ENCODE results near the gene ELANE.

Gene ELANE

DNA sequence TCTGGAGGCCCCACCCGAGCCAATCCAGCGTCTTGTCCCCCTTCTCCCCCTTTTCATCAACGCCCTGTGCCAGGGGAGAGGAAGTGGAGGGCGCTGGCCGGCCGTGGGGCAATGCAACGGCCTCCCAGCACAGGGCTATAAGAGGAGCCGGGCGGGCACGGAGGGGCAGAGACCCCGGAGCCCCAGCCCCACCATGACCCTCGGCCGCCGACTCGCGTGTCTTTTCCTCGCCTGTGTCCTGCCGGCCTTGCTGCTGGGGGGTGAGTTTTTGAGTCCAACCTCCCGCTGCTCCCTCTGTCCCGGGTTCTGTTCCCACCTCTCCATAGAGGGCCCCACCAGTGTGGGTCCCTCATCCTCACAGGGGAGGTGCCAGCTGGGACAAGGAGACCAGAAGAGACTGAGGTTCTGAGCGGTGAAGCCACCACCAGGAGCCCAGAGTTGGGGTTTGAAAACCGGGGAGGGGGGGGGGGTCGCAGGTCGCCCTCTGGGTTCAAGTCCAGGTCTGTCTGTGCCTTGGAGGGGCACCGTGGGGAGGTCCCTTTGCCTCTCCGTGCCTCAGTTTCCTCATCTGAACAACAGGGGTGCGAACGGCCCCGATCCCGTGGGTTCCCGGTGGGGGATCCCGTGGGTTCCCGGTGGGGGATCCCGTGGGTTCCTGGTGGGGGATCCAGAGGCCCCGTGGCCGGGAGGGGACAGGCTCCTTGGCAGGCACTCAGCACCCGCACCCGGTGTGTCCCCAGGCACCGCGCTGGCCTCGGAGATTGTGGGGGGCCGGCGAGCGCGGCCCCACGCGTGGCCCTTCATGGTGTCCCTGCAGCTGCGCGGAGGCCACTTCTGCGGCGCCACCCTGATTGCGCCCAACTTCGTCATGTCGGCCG, at the start of gene ELANE:
TSS of gene ELANE (plus strand) at position 168 of the 878 bp plus-strand sequence. CDS start at position 194, 26 bp downstream.
- DNase-seq (ENCODE audit: low spot score), result no peak

DNA sequence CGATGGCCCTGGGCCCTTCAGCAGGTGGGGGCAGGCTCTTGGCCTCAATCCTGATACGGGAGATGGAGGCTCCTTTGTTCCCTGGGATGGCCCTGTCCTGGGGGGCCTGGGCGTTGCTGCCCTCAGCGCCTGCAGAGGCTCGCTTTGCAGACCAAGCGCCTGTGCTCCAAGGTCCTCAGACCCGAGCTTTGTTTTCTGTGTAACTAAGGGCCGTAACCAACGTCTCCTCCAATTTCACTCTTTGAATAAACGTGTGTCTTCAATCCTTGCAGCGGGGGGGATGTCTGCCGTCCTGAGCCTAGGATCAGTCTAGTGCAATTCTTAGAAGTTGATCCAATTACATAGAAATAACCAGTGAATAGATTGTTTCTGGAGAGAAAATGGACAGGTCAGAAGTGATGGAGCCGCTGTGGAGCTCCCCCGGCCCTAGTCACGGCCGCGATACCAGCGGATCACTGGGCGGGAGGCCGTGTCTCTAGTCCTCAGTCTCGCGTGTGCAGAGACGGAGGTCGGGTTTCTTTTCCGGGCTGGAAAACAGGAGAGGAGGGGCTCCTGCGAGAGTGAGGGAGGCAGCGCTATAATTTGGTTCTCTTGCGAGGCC, 49.5 kb upstream of the ELANE start:
- no peak for DNase-seq (ENCODE audit: low spot score)

- no peak for DNase-seq (ENCODE audit: low spot score)
These were observed 49.0 kb upstream of the ELANE start for GRCh38 chr19:803099-803561.

- DNase-seq (ENCODE audit: low spot score), result no peak
These were observed 48.3 kb upstream of the ELANE start for GRCh38 chr19:803686-804418.

GRCh38 chr19:804419-805165, 47.5 kb upstream of the ELANE start:
- no peak for DNase-seq (ENCODE audit: low spot score)

GRCh38 chr19:805166-805551, 46.9 kb upstream of the ELANE start:
- DNase-seq (ENCODE audit: low spot score), result no peak

DNA sequence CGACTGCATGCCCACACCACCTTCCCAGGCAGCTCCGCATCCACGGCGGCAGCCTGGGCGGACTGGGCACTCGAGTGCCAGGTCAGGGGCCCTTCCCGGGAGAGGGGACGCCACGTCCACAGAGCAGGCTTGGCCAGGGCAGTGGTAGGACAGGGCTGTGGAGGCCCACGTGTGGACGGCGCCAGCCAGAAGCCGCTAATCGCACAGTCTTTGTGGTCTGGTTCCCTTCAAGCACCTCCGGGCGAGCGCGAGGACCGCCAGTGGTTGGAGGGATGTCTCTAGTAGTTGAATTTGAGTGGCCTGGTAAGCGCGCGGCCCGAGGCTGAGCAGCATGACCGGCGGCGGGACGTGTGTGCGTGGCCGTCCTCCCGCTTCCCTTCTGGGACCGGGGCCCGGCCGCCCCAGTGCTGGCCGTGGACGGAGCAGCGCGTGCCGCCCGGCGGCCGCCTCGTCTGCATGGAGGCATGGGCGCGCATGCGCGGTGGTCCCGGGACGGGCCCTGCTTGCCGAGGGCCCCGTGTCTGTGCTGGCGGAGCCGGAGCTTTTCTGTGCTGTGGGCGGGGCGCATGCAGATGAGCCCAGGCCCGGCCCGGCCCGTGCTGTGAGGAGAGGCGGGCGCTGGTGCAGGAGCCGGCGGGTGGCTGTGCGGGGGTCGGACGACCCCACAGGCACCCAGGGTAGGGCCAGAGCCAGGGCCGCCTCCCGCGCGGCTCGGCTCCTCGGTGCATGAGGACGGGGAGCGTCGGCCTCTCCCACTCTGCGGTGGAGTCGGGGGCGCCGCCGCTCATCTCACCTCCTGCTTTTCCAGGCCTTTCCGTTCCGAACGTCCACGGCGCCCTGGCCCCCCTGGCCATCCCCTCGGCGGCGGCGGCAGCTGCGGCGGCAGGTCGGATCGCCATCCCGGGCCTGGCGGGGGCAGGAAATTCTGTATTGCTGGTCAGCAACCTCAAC, 46.2 kb upstream of the ELANE start:
- DNase-seq (ENCODE audit: low spot score), result no peak

DNA sequence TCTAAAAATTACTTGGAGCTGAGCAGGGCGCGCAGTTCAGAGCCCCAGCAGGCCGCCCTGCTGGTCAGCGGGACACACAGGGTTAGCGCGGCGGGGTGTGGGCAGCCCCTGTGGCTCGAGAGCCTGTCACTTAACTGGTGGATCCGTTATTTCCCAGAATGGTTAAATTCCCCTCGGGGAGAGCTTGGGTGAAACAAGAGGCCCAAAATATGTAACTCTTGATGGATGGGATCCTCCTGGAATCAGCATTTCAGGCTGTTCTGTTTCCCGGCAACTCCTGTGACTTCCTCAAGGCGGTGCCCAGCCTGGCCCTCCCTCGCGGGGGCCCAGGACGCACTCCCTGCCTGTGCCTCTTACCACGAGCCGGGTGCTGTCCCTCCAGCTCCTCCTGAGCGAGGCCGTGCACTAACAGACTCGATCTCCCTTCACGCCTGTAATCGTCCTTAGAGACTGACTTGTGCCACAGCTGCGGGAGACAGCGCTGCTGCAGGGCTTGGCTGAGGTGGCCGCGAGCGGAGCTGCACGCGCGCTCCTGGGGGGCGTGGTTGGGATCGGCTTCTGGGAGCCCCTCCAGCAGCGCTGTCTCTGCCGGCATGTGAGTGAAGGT, 45.2 kb upstream of the ELANE start:
- DNase-seq (ENCODE audit: low spot score), result no peak

DNA sequence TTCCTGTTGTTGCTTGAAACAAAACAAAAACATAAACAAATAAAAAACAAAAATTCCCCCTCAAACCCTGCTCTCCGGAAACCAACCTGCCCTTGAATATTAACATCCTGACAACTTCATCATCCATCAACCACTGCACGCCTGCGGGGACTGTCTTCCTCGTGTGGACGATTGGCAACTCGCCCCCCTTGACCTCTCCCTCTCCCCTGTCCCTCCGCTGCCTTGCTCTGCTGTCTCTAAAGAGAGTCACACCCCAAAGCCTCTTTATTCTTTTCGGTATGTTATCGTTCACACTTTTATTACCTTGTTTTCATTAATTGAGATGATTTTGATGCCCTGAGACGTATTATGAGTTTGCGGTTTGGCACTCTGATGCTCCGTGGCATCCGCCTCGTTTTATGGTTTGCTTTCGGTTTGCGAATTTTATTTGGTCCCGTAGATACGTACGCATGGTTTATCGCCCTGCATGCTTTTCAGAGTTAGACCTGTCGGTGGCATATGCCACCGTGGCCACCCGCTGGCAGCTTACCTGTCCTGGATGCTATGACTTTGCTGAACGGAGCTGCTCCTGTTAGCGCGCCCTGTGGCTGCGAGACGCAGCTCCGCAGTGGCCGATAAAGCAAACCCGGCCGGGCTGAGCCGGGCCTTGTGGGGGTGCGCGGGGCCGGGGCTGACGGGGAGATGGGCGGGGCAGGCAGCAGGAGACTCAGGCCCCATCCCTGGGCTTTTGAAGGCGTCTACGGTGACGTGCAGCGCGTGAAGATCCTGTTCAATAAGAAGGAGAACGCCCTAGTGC, 44.3 kb upstream of the ELANE start:
- no peak for DNase-seq (ENCODE audit: low spot score)

- no peak for DNase-seq (ENCODE audit: low spot score)
These were observed 43.7 kb upstream of the ELANE start for GRCh38 chr19:808423-808775.

GRCh38 chr19:810077-810855, 41.8 kb upstream of the ELANE start:
- DNase-seq (ENCODE audit: low spot score), result no peak

DNA sequence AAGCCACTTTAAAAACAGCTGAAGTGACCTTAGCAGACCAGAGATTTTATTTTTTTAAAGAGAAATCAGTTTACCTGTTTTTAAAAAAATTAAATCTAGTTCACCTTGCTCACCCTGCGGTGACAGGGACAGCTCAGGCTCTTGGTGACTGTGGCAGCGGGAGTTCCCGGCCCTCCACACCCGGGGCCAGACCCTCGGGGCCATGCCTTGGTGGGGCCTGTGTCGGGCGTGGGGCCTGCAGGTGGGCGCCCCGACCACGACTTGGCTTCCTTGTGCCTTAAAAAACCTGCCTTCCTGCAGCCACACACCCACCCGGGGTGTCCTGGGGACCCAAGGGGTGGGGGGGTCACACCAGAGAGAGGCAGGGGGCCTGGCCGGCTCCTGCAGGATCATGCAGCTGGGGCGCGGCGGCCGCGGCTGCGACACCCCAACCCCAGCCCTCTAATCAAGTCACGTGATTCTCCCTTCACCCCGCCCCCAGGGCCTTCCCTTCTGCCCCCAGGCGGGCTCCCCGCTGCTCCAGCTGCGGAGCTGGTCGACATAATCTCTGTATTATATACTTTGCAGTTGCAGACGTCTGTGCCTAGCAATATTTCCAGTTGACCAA, 41.1 kb upstream of the ELANE start:
- no peak for DNase-seq (ENCODE audit: low spot score)

GRCh38 chr19:811506-812048, 40.5 kb upstream of the ELANE start:
- DNase-seq (ENCODE audit: low spot score), result no peak

- no peak for DNase-seq (ENCODE audit: low spot score)
These were observed 39.9 kb upstream of the ELANE start for GRCh38 chr19:812049-812746.

DNA sequence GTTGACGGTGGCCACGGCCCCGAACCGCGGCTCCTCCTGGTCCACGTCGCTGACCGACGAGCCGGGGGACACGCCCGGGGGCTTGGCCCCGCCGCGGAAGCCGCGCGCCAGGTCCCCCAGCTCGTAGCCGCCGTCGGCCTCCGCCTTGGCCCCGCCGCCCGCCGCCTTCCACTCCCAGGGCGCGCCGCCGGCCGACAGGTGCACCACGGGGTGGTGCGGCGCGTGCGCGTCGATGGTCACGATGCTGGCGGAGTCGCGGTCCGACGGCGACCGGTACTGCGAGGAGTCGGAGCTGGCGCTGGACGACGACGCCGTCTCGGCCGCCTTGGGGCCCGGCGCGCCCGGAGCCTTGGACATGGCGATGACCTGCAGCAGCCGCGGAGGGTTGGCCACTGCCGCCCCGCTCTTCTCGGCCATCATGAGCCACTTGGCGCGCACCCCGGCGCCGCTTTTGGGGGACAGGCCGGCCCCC, 39.3 kb upstream of the ELANE start:
- no peak for DNase-seq (ENCODE audit: low spot score)

GRCh38 chr19:813219-814151, 38.6 kb upstream of the ELANE start:
- no peak for DNase-seq (ENCODE audit: low spot score)

Measured in kidney capillary endothelial cell (primary cell).